HG03439 (cell line): ENCODE measurements around the gene SPACA6.

ENCODE experiments used
- ATAC-seq: cut with Tn5 transposase; IDR thresholded peaks from one replicate; pipeline ENCODE4 v1.9.1; 2021; ENCODE audit warnings: mild to moderate bottlenecking, moderate library complexity; ENCODE audit not compliant: unreplicated experiment

SPACA6 gene

DNA sequence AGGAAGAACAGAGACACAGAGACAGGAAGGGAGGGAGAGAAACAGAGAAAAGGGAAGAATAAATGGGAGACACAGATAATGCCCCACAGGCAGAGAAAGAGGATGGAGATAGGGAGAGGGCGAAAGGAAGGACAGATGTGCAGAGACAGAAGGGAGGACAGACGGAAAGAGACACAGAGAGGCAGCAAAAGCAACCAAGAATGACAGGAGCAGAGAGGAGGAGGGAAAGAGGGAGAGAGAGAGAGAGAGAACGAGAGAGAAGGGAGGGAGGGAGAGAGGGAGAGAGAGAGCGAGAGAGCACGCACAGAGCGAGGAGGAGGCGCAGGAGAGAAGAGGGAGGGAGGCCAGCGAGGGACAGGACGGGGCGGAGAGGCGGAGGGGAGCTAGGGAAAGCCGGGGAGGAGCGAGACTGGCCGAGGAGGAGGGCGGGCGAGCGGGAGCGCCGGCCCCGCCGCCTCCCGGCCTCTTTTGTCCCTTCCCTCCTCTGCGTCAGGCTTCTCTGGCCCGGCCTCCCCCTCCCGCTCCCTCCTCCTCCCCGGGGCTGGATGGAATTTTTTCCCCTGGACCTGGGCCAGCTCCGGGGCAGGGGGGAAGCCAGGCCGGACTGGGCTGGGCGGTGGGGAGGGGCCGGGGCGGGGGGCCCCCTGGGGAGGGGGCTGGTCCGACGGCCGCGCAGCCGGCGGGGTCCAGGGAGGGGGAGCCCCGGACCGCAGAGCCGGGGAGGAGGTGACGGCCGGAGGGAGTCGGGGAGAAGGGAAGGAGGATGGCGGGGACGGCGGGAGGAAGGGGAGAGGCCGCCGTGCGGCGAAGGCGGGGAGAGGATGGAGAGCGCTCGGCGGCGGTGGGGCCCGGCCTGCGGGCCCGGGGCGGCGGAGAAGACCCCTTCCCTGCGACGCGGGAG is 4.2 kb upstream of the SPACA6 start:
- no peak for ATAC-seq

DNA sequence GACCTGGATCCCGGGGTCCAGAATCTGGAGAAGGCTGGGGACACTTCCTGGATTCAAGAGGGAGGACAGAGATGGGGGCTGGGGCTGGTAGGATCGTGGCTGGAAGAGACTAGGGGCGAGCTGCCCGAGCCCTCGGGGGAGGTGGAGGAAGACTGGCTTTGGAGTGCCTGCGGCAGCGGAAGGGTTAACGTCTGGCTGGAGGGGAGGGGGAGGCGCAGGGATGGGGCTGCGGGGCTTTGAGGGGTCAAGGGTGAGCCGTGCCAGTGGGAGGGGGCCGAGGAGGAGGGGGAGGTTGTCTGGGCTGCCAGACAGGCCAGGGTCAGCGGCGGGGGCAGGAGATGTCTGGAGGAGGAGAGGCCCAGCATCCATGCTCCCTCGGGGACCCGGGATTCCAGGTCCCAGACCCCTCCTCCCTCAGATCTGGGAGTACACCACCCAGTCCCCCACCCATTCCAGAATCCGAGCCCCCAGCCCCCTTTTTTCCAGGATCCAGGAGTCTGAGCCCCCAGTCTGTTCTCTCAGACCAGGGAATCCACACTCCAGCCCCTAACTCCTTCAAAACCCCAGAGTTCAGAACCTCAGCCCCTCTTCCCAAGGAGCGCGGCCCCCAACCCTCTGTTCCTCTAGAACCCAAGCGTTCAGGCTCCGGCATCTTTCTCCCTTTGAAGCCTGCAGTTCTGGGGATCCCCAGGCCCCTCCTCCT is 3.2 kb upstream of the SPACA6 start:
- no peak for ATAC-seq

DNA sequence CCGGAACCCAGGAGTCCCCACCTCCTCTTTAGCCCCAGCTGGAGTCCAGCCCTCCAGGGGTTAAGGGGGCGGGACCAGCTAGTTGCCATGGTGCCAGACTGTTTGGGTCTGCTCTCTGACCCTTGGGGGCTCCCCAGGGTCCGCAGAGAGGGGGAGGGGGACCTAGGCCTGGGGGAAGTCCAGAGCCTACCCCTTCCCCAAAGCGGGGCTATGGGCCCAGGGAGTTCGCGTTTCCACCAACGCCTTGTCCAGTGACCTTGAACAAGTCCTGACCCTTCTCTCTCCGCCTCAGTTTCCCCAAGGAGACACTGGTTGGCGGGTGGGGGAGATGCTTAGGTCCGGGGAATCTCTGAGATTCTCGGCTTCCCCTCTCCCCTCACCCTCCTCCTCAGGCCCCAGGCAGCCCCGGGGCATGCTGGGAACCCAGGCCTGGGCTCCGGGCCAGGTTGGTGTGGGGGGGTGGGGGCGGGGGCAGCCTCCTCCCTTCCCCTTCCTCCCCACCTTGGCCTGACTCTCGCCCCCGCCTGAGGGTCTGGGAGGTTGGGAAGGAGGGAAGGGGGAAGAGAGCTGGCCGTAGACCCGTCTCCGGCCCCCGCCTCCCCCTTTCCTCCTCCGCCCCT is 2.6 kb upstream of the SPACA6 start:
- no peak for ATAC-seq

DNA sequence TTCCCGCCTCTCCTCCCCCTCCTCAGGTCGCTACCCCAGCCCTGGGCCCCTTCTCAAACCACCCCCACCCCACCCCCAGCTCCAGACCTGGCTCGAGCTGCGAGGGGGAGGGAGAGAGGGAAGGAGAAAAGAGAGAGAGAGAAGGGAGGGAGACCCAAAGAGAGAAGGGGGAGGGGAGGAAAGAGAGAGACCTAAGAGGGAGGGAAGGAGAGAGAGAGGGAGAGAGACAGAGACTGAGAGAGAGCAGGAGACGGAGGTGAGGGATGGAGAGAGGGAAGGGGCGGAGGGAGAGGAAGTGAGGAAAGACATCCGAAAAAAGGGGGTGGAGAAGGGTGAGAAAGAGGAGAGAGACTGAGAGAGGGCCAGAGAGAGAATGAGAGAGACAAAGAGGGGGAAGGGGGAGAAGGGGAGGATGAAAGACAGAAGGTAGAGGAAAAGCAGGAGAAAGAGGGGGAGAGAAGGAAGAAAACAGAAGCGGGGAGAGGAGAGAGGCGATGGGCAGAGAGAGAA is 2.0 kb upstream of the SPACA6 start:
- no peak for ATAC-seq

DNA sequence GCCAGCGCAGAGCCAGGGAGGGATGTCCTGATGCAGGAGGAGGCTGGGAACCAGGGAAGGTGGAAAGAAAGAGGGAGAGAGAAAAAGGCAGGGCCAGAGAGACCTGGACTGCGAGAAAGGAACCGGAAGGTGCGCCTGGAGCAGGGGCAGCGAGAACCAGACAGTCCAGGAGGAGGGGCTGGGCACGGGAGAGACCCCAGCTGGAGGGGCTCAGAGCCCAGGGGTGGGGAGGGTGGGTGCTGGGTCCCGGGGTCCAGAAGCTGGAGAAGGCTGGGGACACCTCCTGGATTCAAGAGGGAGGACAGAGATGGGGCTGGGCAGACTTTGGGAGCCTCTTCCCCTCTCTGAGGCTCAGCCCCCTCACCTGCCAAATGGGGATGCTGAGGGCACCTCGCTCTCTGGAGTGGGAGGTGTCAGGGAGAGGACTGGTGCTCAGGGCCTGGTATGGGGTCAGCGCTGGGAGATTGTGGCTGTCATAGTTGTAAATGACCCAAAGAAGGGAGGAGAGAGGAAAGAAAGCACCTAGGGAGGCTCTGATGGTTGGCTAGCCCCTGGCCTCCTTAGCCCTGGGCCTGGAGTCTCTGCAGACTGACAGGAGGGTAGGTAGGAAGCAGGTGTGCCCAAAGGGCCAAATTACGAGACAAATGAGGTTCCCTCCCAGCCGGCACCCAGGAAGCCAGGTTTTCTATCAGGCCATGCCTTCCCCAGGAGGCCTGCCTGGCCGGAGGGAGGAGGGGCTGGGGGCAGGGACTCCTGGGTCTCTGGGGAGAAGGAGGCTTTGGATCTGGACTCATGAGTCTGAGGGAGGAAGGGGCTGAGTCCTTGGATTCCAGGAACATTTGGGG is 1.3 kb upstream of the SPACA6 start:
- no peak for ATAC-seq

DNA sequence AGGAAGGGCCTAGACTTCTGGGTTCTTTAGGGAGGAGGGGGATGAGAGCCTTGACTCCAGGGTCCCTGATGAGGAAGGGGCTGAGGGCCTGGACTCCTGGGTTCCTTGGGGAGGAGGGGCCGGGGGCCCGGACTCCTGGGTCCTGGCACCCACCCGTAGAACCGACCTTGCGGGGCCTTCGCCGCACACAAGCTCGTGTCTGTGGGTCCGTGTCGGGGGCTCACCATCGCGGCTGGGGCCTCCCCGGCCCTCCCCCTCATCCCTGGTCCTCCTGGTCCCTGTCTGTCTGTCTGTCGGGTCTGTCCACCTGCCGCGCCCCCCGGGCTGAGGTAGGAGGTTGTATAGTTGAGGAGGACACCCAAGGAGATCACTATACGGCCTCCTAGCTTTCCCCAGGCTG is 662 bp upstream of the SPACA6 start:
- ATAC-seq, result no peak

DNA sequence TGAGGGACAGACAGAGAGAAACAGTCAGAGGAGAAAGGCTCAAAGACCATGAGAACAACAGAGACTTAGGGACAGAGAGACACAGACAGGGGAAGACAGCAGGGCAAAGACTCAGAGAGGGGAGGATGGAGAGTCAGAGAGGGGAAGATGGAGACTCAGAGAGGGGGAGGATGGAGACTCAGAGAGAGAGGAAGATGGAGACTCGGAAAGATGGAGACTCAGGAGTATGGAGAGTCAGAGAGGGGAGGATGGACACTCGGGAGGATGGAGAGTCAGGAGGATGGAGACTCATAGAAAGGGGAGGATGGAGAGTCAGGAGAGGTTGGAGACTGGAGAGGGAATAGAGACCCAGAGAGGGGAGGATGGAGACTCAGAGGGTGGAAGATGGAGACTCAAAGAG is 689 bp downstream of the SPACA6 start:
- no peak for ATAC-seq

DNA sequence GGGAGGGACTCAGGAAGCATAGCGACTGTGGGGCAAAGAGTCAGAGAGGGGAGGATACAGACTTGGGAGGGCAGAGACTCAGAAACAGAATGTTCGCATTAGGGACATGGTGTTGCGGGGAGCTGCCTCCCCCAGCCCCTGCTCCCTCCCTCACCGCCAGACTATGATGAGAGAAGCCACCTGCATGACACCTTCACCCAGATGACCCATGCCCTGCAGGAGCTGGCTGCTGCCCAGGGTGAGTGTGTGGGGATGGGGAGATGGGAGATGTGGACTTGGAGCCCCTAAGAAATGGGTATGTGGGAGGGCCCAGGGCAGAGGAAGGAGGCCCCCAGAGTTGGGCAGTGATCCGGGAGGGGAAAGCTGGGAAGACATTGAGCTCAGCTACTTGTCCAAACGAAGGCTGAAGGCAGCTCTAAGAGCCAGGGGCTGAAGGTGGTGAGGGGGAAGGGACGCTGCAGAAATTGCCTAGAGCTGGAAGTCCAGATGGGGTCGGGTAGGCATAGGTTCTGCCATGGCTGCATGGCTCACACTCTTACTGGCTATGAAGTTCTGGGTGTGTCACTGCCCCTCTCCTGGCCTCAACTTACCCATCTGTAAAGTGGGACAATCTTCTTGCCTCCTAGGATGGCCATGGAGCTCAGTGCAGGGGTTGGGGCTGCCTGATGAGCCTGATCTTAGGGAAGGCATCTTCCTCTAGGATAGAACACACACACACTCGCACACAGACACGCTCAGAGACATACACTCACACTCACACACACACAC is 1.4 kb downstream of the SPACA6 start:
- ATAC-seq, result no peak

DNA sequence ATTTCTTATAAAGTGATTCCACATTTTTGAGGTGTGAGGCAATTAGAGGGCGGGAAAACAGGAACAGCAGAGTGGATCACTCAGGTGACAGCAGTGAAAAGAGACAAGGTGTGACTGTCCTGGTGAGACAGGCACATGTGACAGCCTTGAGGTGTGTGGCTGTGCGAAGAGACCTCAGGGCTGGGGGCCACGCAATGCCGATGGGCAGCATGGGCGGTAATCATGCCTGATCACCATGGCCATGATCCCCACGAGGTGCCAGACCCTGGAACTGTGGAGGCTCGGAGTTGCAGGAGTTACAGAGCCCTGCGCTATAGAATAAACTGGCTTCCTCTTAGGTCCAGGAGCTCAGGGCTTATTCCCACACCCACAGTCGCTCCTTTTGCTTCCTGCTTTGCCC is 2.0 kb downstream of the SPACA6 start:
- no peak for ATAC-seq

DNA sequence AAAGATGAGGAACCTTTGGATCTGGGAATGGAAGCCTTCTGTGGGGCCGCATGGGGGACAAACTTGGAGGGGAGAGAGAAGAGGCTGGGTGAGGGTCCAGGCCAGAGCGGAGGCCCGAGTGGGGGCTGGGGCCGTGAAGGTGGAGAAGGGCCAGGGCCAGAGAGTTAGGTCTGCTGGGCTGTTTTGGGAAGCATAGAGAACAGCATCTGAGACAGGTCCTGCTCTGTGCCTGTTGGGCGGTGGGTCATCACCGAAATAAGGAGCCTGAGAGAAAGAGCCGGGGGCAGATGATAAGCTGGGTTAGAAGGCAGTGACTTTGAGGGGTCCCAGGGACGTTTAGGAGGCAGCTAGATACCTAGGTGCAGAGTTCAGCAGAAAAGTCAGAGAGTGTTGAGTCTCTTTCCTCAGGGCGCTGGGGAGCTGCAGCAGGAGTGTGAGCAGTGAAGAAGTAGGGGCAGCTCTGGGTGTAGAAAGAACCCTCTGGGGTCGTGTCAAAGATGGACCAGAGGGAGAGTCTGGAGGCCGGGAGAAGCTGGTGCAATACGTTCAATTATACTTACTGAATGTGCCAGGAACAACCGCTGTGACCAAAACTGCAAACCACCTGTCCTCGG is 2.7 kb downstream of the SPACA6 start:
- no peak for ATAC-seq

DNA sequence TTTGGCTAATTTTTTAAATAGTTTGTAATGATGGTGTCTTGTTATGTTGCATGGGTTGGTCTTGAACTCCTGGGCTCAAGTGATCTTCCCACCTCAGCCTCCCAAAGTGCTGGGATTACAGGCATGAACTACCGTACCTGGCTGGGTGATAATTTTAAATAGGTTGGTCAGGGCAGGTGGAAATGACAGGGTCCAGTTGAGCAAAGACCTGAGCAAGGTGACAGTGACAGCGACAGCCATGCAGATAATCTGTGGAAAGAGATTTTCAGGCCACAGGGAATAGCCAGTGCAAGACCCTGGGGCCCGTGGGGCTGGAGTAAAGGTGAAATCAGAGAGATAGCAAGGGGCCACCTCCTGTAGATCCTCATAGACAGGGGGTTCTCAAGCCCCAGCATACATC is 3.5 kb downstream of the SPACA6 start:
- ATAC-seq, result no peak

DNA sequence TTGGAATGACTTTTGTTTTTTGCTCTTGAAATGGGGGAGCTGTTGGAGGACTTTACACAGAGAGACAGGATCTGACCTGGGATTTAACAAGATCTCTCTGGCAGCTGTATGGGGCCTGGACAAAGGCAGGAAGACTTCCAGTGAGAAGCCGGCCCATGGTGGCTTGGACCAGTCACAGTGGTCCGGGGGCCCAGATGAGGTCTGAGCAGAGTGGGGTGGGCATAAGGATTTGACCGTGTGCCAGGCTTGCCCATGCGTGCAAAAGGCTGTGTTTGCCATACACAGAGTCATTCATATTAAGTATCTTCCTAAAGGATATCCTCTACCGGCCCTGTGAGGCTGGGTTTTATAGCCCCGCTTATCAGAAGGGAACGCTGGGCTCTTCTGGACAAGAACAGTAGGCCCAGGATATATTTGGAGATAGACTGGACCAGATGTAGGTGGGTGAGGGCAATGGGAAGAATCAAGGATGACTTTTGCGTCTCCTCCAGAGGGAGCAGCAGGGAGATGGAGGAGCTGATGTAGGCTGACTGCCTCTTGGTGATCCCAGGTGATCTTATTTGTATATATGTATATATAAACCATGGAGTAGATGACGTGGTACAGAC is 4.1 kb downstream of the SPACA6 start:
- ATAC-seq, result no peak

DNA sequence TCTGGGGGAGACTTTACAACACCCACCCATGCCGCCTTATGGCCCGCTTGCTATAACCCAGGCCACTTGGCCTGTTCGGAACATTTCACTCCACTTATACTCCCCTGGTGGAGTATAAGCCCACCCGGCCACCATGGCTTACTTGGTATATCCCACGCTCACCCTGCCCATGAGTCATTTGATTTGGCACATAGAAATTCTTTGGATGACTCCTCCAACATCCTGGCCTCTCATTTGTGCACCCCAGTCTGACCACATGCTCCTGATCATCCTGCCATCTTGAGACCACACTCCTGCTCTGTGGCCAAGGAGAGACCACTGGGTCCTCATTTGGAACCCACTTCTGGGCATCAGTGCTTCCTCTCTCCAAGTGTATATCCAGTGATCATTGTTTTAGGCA is 5.2 kb downstream of the SPACA6 start:
- no peak for ATAC-seq

DNA sequence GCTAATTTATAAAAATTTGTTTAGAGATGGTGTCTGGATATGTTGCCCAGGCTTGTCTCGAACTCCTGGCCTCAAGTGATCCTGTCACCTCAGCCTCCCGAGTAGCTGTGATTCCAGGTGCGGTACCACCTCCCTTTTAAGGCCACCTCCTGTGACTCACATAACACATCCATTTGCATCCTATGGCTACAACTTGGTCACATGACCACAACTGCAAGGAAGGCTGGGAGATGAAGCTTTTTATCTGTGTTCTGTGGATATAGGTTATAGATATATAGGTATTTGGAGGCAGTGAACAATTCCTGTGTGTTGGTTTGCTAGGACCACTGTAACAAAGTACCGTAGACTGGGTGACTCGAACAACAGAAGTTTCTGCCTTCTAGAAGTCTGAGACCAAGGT is 6.0 kb downstream of the SPACA6 start:
- ATAC-seq, result no peak

DNA sequence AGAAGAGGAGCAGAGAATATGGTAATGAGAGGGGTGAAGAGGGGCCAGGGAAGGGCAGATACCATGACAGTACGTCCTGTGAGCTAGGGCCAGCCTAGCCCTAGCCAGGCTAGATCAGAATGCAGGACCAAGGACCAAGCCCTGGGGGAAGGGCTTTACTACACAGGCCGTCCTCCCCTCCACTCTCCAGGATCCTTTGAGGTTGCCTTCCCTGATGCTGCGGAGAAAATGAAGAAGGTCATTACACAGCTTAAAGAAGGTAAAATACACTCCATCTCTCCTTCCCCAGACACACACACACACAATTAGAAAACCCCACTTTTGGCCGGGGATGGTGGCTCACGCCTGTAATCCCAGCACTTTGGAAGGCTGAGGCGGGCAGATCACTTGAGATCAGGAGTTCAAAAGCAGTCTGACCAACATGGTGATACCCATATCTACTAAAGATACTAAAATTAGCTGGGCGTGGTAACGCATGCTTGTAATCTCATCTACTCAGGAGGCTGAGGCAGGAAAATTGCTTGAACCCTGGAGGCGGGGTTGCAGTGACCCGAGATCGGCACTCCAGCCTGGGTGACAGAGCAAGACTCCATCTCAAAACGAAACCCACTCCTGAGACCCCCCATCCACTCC is 8.5 kb downstream of the SPACA6 start:
- no peak for ATAC-seq

DNA sequence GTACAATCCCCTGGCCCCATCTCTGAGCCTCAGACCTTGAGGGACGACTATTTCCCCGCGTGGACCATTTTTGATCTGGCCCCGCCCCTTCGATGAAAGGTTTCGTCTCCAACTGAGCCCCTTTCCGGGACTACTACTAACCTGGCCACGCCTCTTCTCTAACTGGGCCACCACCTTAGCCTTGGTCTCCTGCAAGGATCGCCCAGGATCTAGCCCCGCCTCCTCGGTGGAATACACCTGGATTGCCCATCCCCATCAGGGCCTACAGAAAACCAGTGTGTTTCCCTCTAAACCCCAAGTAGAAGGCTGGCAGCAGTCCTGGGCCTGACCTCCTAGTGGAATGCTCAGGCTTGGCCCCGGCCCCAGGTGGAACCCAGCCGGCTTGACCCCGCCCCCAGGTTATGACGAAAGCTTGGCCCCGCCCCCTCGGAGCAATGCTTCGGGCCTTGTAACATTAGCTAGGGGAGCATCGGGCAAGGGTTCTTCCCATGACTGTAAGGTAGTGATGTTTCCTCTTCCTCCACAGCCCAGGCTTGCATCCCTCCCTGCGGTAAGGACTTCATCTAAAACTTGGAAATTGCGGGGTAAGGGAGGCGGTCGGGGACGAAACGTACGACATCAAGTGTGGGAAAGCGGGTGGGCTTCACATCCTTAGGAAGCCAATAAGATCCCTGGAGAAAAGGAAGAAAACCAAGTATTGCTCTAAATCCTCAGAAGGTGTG is 9.1 kb downstream of the SPACA6 start:
- no peak for ATAC-seq

DNA sequence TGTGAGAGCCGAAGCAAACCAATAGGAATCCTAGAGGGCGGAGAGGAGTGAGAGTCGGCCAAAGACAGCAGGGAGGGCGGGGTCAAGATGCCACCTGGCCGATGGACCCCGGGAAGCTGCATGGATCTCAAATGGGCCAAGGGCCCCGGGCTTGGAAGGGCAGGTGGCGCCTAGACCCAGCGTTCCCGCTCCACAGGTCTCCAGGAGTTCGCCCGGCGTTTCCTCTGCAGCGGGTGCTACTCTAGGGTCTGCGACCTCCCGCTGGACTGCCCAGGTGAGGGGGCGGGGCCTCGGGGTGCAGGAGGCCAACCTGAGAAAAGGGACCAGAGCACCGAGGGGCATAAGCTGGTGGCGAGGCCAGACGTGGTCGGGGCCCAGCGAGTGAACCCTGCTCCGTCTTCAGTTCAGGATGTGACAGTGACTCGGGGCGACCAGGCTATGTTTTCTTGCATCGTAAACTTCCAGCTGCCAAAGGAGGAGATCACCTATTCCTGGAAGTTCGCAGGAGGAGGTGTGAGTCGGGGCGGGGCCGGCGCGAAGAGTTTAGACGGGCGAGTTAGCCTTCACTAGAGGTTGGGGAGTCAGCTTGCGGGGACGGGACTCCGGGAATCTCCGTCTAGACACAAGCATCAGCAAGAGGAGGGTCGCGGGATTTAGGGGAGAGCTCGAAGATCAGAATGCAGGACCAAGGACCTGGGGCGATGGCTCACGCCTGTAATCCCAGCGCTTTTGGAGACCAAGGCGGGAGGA is 9.9 kb downstream of the SPACA6 start:
- ATAC-seq, result no peak
